ENCODE results near the gene C1orf116. TPM values are rescaled to one million over a fixed set of nuclear protein-coding genes. Genes with fewer than 3 reads are reported as not detected.

C1orf116 gene
- total and polyA plus RNA-seq, 8 donors = 17.1 to 91.7 (median 41.3) TPM

DNA sequence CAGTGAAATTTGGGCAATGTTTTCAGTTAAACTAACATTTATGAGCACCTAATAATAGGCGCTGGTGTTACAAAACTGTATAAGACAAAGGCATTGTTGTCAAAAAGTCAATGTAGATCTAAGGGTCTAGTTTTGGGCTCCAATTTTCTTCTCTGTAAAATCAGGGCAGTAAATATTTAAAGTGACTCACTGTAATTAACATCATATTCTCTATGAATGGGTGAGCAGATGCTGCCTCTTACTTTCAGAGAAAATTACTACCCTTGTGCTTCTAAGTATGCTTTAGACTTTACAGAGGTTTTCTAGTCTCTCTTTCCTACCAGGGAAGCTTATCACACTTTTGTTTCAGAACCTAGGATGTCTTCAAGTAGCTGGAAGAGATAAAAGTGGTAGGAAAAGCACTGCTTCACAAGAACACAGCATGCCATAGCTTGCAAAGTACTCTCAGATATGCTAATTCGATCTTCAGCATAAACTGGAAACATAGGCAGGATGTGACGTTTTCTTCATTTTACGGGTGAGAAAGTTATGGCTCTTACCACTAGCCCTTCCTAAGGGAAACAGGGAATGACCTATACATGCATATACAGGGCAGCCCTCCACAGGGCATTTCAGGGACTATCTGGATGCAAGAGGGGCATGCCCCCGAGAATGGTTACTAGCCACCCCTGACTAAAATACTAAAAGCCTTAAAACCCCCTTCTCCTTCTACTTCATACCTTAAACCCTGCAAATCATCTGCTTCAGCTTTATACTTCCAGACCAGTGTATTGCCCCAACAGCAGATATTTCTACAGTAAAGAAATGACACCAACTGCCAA is 2.6 kb downstream of the C1orf116 start:
- H3K27me3 ChIP-seq = no peaks in the 10 kb centered on the region
- no peaks in the 10 kb centered on the region for H3K36me3 ChIP-seq
- TF ChIP-seq POLR2AphosphoS5 (IDR thresholded peaks at IDR 0.05) = no peak
- TF ChIP-seq EP300 (IDR thresholded peaks at IDR 0.05) = no peak
- no peak for TF ChIP-seq POLR2A (IDR thresholded peaks at IDR 0.05)
- TF ChIP-seq, protein P1, sequence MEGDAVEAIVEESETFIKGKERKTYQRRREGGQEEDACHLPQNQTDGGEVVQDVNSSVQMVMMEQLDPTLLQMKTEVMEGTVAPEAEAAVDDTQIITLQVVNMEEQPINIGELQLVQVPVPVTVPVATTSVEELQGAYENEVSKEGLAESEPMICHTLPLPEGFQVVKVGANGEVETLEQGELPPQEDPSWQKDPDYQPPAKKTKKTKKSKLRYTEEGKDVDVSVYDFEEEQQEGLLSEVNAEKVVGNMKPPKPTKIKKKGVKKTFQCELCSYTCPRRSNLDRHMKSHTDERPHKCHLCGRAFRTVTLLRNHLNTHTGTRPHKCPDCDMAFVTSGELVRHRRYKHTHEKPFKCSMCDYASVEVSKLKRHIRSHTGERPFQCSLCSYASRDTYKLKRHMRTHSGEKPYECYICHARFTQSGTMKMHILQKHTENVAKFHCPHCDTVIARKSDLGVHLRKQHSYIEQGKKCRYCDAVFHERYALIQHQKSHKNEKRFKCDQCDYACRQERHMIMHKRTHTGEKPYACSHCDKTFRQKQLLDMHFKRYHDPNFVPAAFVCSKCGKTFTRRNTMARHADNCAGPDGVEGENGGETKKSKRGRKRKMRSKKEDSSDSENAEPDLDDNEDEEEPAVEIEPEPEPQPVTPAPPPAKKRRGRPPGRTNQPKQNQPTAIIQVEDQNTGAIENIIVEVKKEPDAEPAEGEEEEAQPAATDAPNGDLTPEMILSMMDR (IDR thresholded peaks at IDR 0.05) = no peak
- intact Hi-C loops (cut with DNase I; ENCODE audit: low total_unique reads) = no loop called here
- H3K4me1 ChIP-seq = peaks cover 23 to 41% (median 28%) of the 10 kb centered on the region in 4 donors
- H3K9me3 ChIP-seq = no peaks in the 10 kb centered on the region
- DNase-seq = peak in 1 of 2 donors; percentile 62
- H3K27ac ChIP-seq = peak overlapping the region; percentile 87 to 95 (median 90)
- peak overlapping the region; percentile 10 to 46 (median 42) for H3K4me3 ChIP-seq
- 31 to 50% (median 36%) methylated on average over 5 of the region's 5 CpGs for WGBS, 5 donors

DNA sequence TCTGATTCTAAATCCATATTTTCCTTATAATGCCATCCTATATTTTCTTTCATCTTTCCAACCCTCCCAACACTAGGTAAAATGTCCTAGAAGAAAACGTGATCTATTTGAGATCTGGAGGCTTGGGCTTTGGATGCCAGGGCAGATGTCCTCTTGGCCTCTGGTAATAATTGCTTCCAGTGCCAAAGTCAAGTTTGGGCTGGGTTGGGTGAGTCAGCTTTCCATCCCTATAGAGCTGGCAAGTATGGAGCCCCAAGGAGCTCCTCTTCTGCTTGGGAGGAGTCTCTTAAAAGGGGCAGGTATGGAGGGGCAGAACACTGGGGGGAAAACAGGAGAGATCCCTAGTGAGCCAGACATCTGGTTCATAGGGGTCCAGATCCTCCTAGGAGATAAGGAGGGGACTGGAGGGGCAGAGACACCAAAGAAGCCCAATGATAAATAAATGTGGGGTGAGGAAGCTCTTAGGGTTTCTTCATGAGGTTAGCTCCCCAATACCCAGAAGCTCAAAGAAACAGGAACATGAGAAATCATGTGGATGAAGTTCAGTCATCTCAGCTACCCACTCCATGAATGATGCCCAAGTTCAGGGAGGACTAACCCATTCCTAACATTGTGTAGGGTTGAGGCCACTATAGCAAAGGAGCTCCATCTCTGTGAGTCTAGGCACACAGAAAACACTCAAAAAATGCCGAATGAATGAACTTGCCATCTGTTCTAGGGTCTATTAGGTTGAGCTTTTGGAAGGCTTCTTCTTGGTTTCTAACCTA is 3.5 kb downstream of the C1orf116 start:
- Histone ChIP-seq H3K4me3 (peak overlapping the region in 2 of 4 donors; percentile 1 to 7), H3K9me3 (no peaks in the 10 kb centered on the region), H3K4me1 (peaks cover 32 to 50% (median 36%) of the 10 kb centered on the region in 4 donors), H3K27ac (peak overlapping the region; percentile 79 to 95 (median 90)), H3K27me3 (no peaks in the 10 kb centered on the region), H3K36me3 (no peaks in the 10 kb centered on the region)
- WGBS, 5 donors = 48 to 68% (median 54%) methylated on average over 2 of the region's 2 CpGs
- intact Hi-C loops (cut with DNase I; ENCODE audit: low total_unique reads) = no loop called here
- peak in 1 of 2 donors; percentile 45 for DNase-seq
- TF ChIP-seq POLR2A (IDR thresholded peaks at IDR 0.05) (no peak), EP300 (IDR thresholded peaks at IDR 0.05) (no peak), POLR2AphosphoS5 (IDR thresholded peaks at IDR 0.05) (no peak)
- TF ChIP-seq, protein P1 (IDR thresholded peaks at IDR 0.05) = no peak

DNA sequence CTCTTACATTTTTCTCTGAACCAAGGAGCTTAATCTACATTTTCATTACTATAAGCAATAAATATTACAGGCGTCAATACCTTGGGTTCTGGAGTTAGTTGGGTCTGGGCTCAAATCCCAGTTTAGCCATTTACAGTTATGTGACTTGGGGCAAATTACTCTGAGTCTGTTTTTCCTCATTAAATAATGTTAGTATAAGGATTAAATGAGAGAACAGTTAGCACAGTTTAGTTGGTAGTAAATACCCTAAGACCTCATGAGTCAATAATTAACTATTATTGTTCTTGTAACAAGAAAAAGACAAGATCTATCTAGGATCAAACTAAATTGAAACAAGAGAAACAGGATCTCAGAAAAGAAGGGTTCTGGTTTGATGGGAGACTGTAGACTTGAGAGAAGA is 4.6 kb downstream of the C1orf116 start:
- H3K9me3 ChIP-seq = no peaks in the 10 kb centered on the region
- no peak for DNase-seq
- no peak for TF ChIP-seq EP300 (IDR thresholded peaks at IDR 0.05)
- TF ChIP-seq POLR2A (IDR thresholded peaks at IDR 0.05) = no peak
- TF ChIP-seq, protein P1 (IDR thresholded peaks at IDR 0.05) = no peak
- TF ChIP-seq POLR2AphosphoS5 (IDR thresholded peaks at IDR 0.05) = no peak
- H3K4me1 ChIP-seq = peaks cover 33 to 54% (median 41%) of the 10 kb centered on the region in 4 donors
- 32 to 68% (median 38%) methylated on average over 1 of the region's 1 CpG for WGBS, 5 donors
- H3K4me3 ChIP-seq = peak overlapping the region in 2 of 4 donors; percentile 13 to 17
- peak overlapping the region; percentile 76 to 95 (median 90) for H3K27ac ChIP-seq
- intact Hi-C loops (cut with DNase I; ENCODE audit: low total_unique reads) = no loop called here
- no peaks in the 10 kb centered on the region for H3K27me3 ChIP-seq
- peaks cover 0 to 4% (median 3%) of the 10 kb centered on the region in 4 donors for H3K36me3 ChIP-seq

DNA sequence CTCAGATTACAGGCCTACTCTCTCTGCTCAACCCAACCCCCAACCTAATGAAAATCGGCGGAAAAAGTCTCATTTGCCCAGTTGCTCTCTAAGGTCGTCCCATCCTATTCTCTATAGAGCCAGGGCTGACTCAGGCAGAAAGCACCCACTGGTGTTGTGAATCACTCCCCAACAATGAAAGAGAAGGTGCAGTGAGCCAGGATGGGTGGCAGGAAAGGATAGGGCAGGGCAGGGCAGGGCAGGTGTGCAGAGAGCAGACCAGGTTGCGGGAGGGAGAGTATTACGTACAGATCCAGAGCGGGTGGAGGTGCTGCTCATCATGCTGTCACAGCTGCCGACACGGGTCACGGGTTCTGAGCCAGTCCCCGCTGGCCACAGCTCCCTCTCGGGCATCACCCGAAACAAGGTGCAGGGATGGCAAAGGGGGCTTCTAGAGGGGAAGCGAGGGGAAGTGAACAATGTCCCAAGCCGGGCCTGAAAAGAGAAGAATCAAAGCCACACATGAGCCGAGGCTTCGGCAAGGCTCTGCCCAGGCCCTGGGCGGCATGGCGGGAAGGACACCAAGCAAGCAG is 5.3 kb downstream of the C1orf116 start:
- Histone ChIP-seq H3K27me3 (no peaks in the 10 kb centered on the region), H3K4me1 (peaks cover 40 to 58% (median 47%) of the 10 kb centered on the region in 4 donors), H3K9me3 (no peaks in the 10 kb centered on the region), H3K27ac (peak overlapping the region; percentile 76 to 95 (median 90)), H3K36me3 (peaks cover 0 to 10% (median 9%) of the 10 kb centered on the region in 4 donors), H3K4me3 (peak overlapping the region in 2 of 4 donors; percentile 13 to 17)
- TF ChIP-seq POLR2A (IDR thresholded peaks at IDR 0.05) (no peak), POLR2AphosphoS5 (IDR thresholded peaks at IDR 0.05) (peak in 2 of 3 donors; percentile 66 to 75), EP300 (IDR thresholded peaks at IDR 0.05) (no peak)
- TF ChIP-seq, protein P1 (IDR thresholded peaks at IDR 0.05) = no peak
- intact Hi-C loops (cut with DNase I; ENCODE audit: low total_unique reads) = no loop called here
- WGBS, 5 donors = 41 to 66% (median 48%) methylated on average over 18 of the region's 18 CpGs
- DNase-seq = peak; percentile 66 to 70

All from stomach (tissue), 9 donors.